ENCODE results near the gene KAT5.
"Not testable (repeated sequence)": the region's sequence is repeated elsewhere in the genome, so short reads cannot be mapped to it uniquely, and the experiment has no call there.

The KAT5 gene

GRCh38 chr11:65762169-65762568, 50.1 kb downstream of the KAT5 start:
- not testable (repeated sequence) for DNase-seq

GRCh38 chr11:65762816-65763215, 50.8 kb downstream of the KAT5 start:
- not testable (repeated sequence) for DNase-seq

- DNase-seq: no peak
Measured at GRCh38 chr11:65764434-65764833, 52.4 kb downstream of the KAT5 start.

GRCh38 chr11:65766535-65766934, 54.5 kb downstream of the KAT5 start:
- no peak for DNase-seq

- no peak for DNase-seq
Measured at GRCh38 chr11:65767406-65767805, 55.4 kb downstream of the KAT5 start.

- DNase-seq: not testable (repeated sequence)
Measured at GRCh38 chr11:65767806-65768205, 55.8 kb downstream of the KAT5 start.

Measured in hippocampal formation (tissue), 2 donors.